Measurements from ENCODE around the gene DCAF4. TPM values are rescaled to one million over a fixed set of nuclear protein-coding genes. Genes with fewer than 3 reads are reported as not detected.

DCAF4 gene
- total RNA-seq, 4 donors from 2014 or later = 29.0 to 45.0 (median 36.7) TPM

- WGBS, 2 donors = 83 to 85% methylated on average over 3 of the region's 3 CpGs
- H3K4me1 ChIP-seq = no peaks in the 10 kb centered on the region
- intact Hi-C loops (cut with DNase I) = no loop called here
- no peaks in the 10 kb centered on the region for H3K27me3 ChIP-seq
- H3K36me3 ChIP-seq = peaks cover 3 to 4% of the 10 kb centered on the region in 2 donors
- no peak overlapping the region for H3K27ac ChIP-seq
- TF ChIP-seq POLR2A (IDR thresholded peaks at IDR 0.05) = no peak
- no peak for TF ChIP-seq CTCF (IDR thresholded peaks at IDR 0.05)
- no peaks in the 10 kb centered on the region for H3K9me3 ChIP-seq
- DNase-seq = no peak
- no peak overlapping the region for H3K4me3 ChIP-seq (replicated peaks in 1 of 3)
Observed at GRCh38 chr14:72986214-72986613, 60.0 kb downstream of the DCAF4 start.

- Histone ChIP-seq H3K4me3 (replicated peaks in 1 of 3) (no peak overlapping the region), H3K27me3 (no peaks in the 10 kb centered on the region), H3K27ac (no peak overlapping the region), H3K4me1 (no peaks in the 10 kb centered on the region), H3K36me3 (peaks cover 6% of the 10 kb centered on the region in 2 donors), H3K9me3 (no peaks in the 10 kb centered on the region)
- DNase-seq = no peak
- WGBS, 2 donors = 88% methylated on average over 2 of the region's 2 CpGs
- intact Hi-C loops (cut with DNase I) = no loop called here
- TF ChIP-seq CTCF (IDR thresholded peaks at IDR 0.05) (no peak), POLR2A (IDR thresholded peaks at IDR 0.05) (no peak)
Observed at GRCh38 chr14:72986857-72987256, 60.6 kb downstream of the DCAF4 start.

GRCh38 chr14:72990171-72990570 lies 63.9 kb downstream of the DCAF4 start:
- intact Hi-C loops (cut with DNase I) = no loop called here
- Histone ChIP-seq H3K9me3 (no peaks in the 10 kb centered on the region), H3K36me3 (peaks cover 17 to 18% of the 10 kb centered on the region in 2 donors), H3K27ac (no peak overlapping the region), H3K4me1 (no peaks in the 10 kb centered on the region), H3K4me3 (replicated peaks in 1 of 3) (no peak overlapping the region), H3K27me3 (no peaks in the 10 kb centered on the region)
- TF ChIP-seq POLR2A (IDR thresholded peaks at IDR 0.05) = no peak
- WGBS, 2 donors = 95% methylated on average over 8 of the region's 8 CpGs
- DNase-seq = no peak

GRCh38 chr14:72996916-72997315 lies 70.7 kb downstream of the DCAF4 start:
- 95% methylated on average over 6 of the region's 6 CpGs for whole genome bisulfite sequencing, 2 donors
- no peaks in the 10 kb centered on the region for H3K9me3 ChIP-seq
- H3K36me3 ChIP-seq = peaks cover 29% of the 10 kb centered on the region in 2 donors
- no peak overlapping the region for H3K27ac ChIP-seq
- TF ChIP-seq CTCF (IDR thresholded peaks at IDR 0.05) (no peak), POLR2A (IDR thresholded peaks at IDR 0.05) (no peak)
- DNase-seq = no peak
- H3K4me1 ChIP-seq = peaks cover 3 to 4% of the 10 kb centered on the region in 2 donors
- intact Hi-C loops (cut with DNase I) = no loop called here
- H3K27me3 ChIP-seq = no peaks in the 10 kb centered on the region
- H3K4me3 ChIP-seq (replicated peaks in 1 of 3) = no peak overlapping the region

- peaks cover 5 to 8% of the 10 kb centered on the region in 2 donors for H3K4me1 ChIP-seq
- no peaks in the 10 kb centered on the region for H3K9me3 ChIP-seq
- DNase-seq = no peak
- 91% methylated on average over 2 of the region's 2 CpGs for WGBS, 2 donors
- no peaks in the 10 kb centered on the region for H3K27me3 ChIP-seq
- H3K4me3 ChIP-seq (replicated peaks in 1 of 3) = no peak overlapping the region
- no peak overlapping the region for H3K27ac ChIP-seq
- H3K36me3 ChIP-seq = peaks cover 16 to 18% of the 10 kb centered on the region in 2 donors
- intact Hi-C loops (cut with DNase I) = no loop called here
- TF ChIP-seq CTCF (IDR thresholded peaks at IDR 0.05) = no peak
- TF ChIP-seq POLR2A (IDR thresholded peaks at IDR 0.05) = no peak
Observed at GRCh38 chr14:72998252-72998903, 72.1 kb downstream of the DCAF4 start.

Data from thyroid gland (tissue), 4 donors.